ENCODE results near the gene PPP6R1. TPM values are rescaled to one million over a fixed set of nuclear protein-coding genes. Genes with fewer than 3 reads are reported as not detected.
A peak's percentile ranks its signal among the peaks of the same experiment; 100 is the strongest.

The PPP6R1 gene
- total and polyA plus RNA-seq, 2 of the 13 experiments (the other 11 are each of a cell fraction or from before 2014, with no cell fraction given): 25.8 to 54.0 TPM

GRCh38 chr19:55278391-55279135 lies 19.7 kb upstream of the PPP6R1 start:
- intact Hi-C loops (cut with micrococcal nuclease; ENCODE audit: unreplicated experiment): no loop called here
- no peak for ATAC-seq
- in situ Hi-C loops (cut with HindIII; ENCODE audit: extremely low pct_ligation_motif_present, low pct_unique_long_range_greater_than_20kb): no loop called here
- no TSS peak for BruUV-seq (replicated peaks)
- peak overlapping the region; percentile 77; the same call in 1 of the 2 replicates for H3K9ac ChIP-seq (ENCODE audit: insufficient read depth, low read depth, low read length)
- peaks cover 6% of the 10 kb centered on the region for H3K79me2 ChIP-seq (ENCODE audit: insufficient read depth, low read length)
- H3K4me2 ChIP-seq (ENCODE audit: low read depth, low read length): peak overlapping the region; percentile 93
- H3K27ac ChIP-seq (ENCODE audit: extremely low read length, insufficient read depth, low read length): no peak overlapping the region
- TF ChIP-seq ZSCAN30 (CRISPR knock-in tag; IDR thresholded peaks at IDR 0.05): no peak
- peak; percentile 80 for TF ChIP-seq ZNF629 (CRISPR knock-in tag; conservative IDR thresholded peaks at IDR 0.05)
- peaks cover 7 to 25% of the 10 kb centered on the region in 2 experiments; a peak in 3 of 5 replicates for H3K36me3 ChIP-seq (replicated peaks in 1 of 2; ENCODE audit: control insufficient read depth in 1 of 2, insufficient read depth in 2 of 2, low read length in 2 of 2)
- 91% methylated on average over 13 of the region's 13 CpGs for WGBS (ENCODE audit: low lambda C conversion rate)
- H3K4me3 ChIP-seq (replicated peaks in 1 of 3; ENCODE audit: insufficient read depth in 1 of 3, low read depth in 2 of 3, low read length in 3 of 3): peak overlapping the region; percentile 86 to 97 (median 93)
- no peak for FAIRE-seq
- ChIA-PET POLR2A (interaction anchor here (0.5 to 5.1 kb wide), 3 partner anchors 18 to 198 kb away, joined by 3 to 58 read pairs (median 3); partner anchors contain the start of gene PPP6R1), CTCF (ENCODE audit: low intra/inter-chr PET ratio, low total read pairs) (no interaction called here)
- H2AFZ ChIP-seq (ENCODE audit: low read length): no peak overlapping the region
- no peak for DNase-seq (ENCODE audit: low spot score)
- H3K9me3 ChIP-seq (ENCODE audit: low read length): no peaks in the 10 kb centered on the region
- peaks cover 0 to 8% of the 10 kb centered on the region in 2 experiments; a peak in 3 of 5 replicates for H3K27me3 ChIP-seq (ENCODE audit: control insufficient read depth in 1 of 2, insufficient read depth in 2 of 2, low read length in 2 of 2)
- H3K4me1 ChIP-seq (ENCODE audit: insufficient read depth, low read length): peaks cover 24% of the 10 kb centered on the region
- H4K20me1 ChIP-seq (ENCODE audit: insufficient read depth, low read length): no peaks in the 10 kb centered on the region

- Histone ChIP-seq H3K27ac (ENCODE audit: extremely low read length, insufficient read depth, low read length) (no peak overlapping the region), H2AFZ (ENCODE audit: low read length) (no peak overlapping the region), H3K4me3 (replicated peaks in 1 of 3; ENCODE audit: insufficient read depth in 1 of 3, low read depth in 2 of 3, low read length in 3 of 3) (no peak overlapping the region), H3K4me1 (ENCODE audit: insufficient read depth, low read length) (peaks cover 24% of the 10 kb centered on the region), H3K27me3 (ENCODE audit: control insufficient read depth in 1 of 2, insufficient read depth in 2 of 2, low read length in 2 of 2) (no peaks in the 10 kb centered on the region; a peak in 1 of 5 replicates), H3K9ac (ENCODE audit: insufficient read depth, low read depth, low read length) (no peak overlapping the region), H4K20me1 (ENCODE audit: insufficient read depth, low read length) (no peaks in the 10 kb centered on the region), H3K4me2 (ENCODE audit: low read depth, low read length) (no peak overlapping the region), H3K9me3 (ENCODE audit: low read length) (no peaks in the 10 kb centered on the region), H3K79me2 (ENCODE audit: insufficient read depth, low read length) (peaks cover 6% of the 10 kb centered on the region), H3K36me3 (replicated peaks in 1 of 2; ENCODE audit: control insufficient read depth in 1 of 2, insufficient read depth in 2 of 2, low read length in 2 of 2) (peaks cover 7 to 33% of the 10 kb centered on the region in 2 experiments; a peak in 3 of 5 replicates)
- CTCF ChIA-PET (ENCODE audit: low intra/inter-chr PET ratio, low total read pairs): no interaction called here
- no peak for FAIRE-seq
- POLR2A ChIA-PET: interaction anchor here (0.8 to 1.2 kb wide), 2 partner anchors 64 to 71 kb away, joined by 3 read pairs; no protein-coding TSS in a partner anchor
- intact Hi-C loops (cut with micrococcal nuclease; ENCODE audit: unreplicated experiment): no loop called here
- 98% methylated on average over 13 of the region's 17 CpGs for WGBS (ENCODE audit: low lambda C conversion rate)
- in situ Hi-C loops (cut with HindIII; ENCODE audit: extremely low pct_ligation_motif_present, low pct_unique_long_range_greater_than_20kb): no loop called here
- no TSS peak for BruUV-seq (replicated peaks)
- DNase-seq (ENCODE audit: low spot score): no peak
- ATAC-seq: no peak
- TF ChIP-seq JARID2 (CRISPR knock-in tag; IDR thresholded peaks at IDR 0.05; ENCODE audit: insufficient replicate concordance): no peak
- no peak for TF ChIP-seq FOXC1 (CRISPR knock-in tag; IDR thresholded peaks at IDR 0.05; ENCODE audit: borderline replicate concordance)
- TF ChIP-seq AKAP8 (CRISPR knock-in tag; IDR thresholded peaks at IDR 0.05): no peak
- no peak for TF ChIP-seq BRF2 (CRISPR knock-in tag; IDR thresholded peaks at IDR 0.05)
- TF ChIP-seq MIXL1 (CRISPR knock-in tag; IDR thresholded peaks at IDR 0.05): no peak
- no peak for TF ChIP-seq SNAI1 (CRISPR knock-in tag; IDR thresholded peaks at IDR 0.05; ENCODE audit: borderline replicate concordance)
- TF ChIP-seq SRY (CRISPR knock-in tag; IDR thresholded peaks at IDR 0.05): no peak
- no peak for TF ChIP-seq E2F5 (CRISPR knock-in tag; conservative IDR thresholded peaks at IDR 0.05)
- no peak for TF ChIP-seq LCORL (IDR thresholded peaks at IDR 0.05)
- no peak for TF ChIP-seq LCORL (CRISPR knock-in tag; IDR thresholded peaks at IDR 0.05)
- TF ChIP-seq ZNF256 (CRISPR knock-in tag; conservative IDR thresholded peaks at IDR 0.05): no peak
- TF ChIP-seq ZBTB7B (CRISPR knock-in tag; IDR thresholded peaks at IDR 0.05): no peak
- no peak for TF ChIP-seq BCL6 (CRISPR knock-in tag; IDR thresholded peaks at IDR 0.05)
- no peak for TF ChIP-seq MTA3 (CRISPR knock-in tag; IDR thresholded peaks at IDR 0.05)
- TF ChIP-seq ZNF772 (CRISPR knock-in tag; IDR thresholded peaks at IDR 0.05): no peak
- TF ChIP-seq MAX (IDR thresholded peaks at IDR 0.05): no peak
- TF ChIP-seq ZNF850 (CRISPR knock-in tag; conservative IDR thresholded peaks at IDR 0.05): no peak
These were observed 18.7 kb upstream of the PPP6R1 start for GRCh38 chr19:55277494-55277893.
